Adrenal gland (tissue), 5 donors: ENCODE measurements around the gene PCSK6.

Source experiments
- POLR2A ChIP-seq, 2 donors: fragments of 450-650 bp; IDR thresholded peaks; one replicate each; pipeline ENCODE4 v1.6.1; 2017; ENCODE audit warnings: antibody characterized with exemption in 2 of 2, mild to moderate bottlenecking in 2 of 2, moderate library complexity in 1 of 2
- TF ChIP-seq, protein P1 (sequence below), 6 experiments: fragments of 450-650 bp in 4 of 6; fragments of 200-600 bp in 2 of 6; sonication (generic) in 1 of 6; IDR thresholded peaks; 1 replicate in 5 of 6; 2 replicates in 1 of 6; pipeline versions ENCODE4 v1.5.1 to v1.8.0; 2016 to 2021; ENCODE audit warnings: antibody characterized with exemption in 6 of 6, mild to moderate bottlenecking in 2 of 6, moderate library complexity in 1 of 6
- donor health status: DM: no; HTN: no; CAD: no.

DNA sequence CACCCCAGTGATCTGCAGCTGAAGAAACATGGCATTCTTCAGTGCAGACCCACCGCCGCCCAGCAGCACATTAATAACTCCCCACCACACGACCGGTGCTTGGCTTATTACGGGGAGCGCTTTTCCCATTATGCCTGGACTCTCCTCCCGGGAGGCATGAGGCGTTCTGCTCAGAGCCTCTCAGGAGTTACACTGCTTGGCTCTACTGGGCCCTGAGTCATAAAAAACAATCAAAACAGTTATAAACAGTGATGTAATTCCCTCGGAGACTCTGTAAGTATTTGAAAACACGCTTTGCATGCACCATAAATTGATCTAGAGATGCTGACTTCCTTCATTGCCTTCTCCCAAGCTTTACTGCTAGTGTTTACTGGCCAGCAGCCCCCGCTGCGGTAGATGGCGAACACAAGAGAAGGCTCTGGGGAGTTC lies 117.3 kb downstream of the PCSK6 start:
- TF ChIP-seq, protein P1, sequence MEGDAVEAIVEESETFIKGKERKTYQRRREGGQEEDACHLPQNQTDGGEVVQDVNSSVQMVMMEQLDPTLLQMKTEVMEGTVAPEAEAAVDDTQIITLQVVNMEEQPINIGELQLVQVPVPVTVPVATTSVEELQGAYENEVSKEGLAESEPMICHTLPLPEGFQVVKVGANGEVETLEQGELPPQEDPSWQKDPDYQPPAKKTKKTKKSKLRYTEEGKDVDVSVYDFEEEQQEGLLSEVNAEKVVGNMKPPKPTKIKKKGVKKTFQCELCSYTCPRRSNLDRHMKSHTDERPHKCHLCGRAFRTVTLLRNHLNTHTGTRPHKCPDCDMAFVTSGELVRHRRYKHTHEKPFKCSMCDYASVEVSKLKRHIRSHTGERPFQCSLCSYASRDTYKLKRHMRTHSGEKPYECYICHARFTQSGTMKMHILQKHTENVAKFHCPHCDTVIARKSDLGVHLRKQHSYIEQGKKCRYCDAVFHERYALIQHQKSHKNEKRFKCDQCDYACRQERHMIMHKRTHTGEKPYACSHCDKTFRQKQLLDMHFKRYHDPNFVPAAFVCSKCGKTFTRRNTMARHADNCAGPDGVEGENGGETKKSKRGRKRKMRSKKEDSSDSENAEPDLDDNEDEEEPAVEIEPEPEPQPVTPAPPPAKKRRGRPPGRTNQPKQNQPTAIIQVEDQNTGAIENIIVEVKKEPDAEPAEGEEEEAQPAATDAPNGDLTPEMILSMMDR (IDR thresholded peaks at IDR 0.05) = no peak
- no peak for TF ChIP-seq POLR2A (IDR thresholded peaks at IDR 0.05)
